ENCODE data around the gene TRIM66. TPM values are rescaled to one million over a fixed set of nuclear protein-coding genes. Genes with fewer than 3 reads are reported as not detected.

Gene TRIM66
- total and polyA plus RNA-seq, 2 of the 8 experiments (the other 6 are each of a cell fraction or from before 2014, with no cell fraction given): 3.1 to 3.5 TPM

- Histone ChIP-seq H4K20me1 (replicated peaks in 1 of 2; ENCODE audit: control insufficient read depth in 1 of 2, insufficient read depth in 2 of 2, low read length in 2 of 2) (no peaks in the 10 kb centered on the region), H2BK12ac (ENCODE audit: low read depth, low read length) (no peak overlapping the region), H3K9me3 (ENCODE audit: insufficient read depth in 2 of 2, low read depth in 1 of 2, low read length in 1 of 2) (no peaks in the 10 kb centered on the region), H2AK5ac (ENCODE audit: low read depth, low read length) (no peak overlapping the region), H3K18ac (ENCODE audit: extremely low read depth, low read length) (no peak overlapping the region), H3K4ac (replicated peaks; ENCODE audit: insufficient read length, low read depth, low read length) (no peak overlapping the region), H3K56ac (replicated peaks; ENCODE audit: insufficient read length, low read depth, low read length) (no peak overlapping the region), H3K14ac (ENCODE audit: insufficient read length) (no peak overlapping the region), H2BK120ac (replicated peaks; ENCODE audit: low read depth, low read length) (no peak overlapping the region), H3K79me2 (ENCODE audit: control insufficient read depth in 1 of 2, insufficient read depth in 2 of 2, low read length in 2 of 2) (peaks cover 0 to 10% of the 10 kb centered on the region in 2 experiments; a peak in 2 of 4 replicates), H3K27ac (ENCODE audit: low read depth, low read length) (no peak overlapping the region), H3K23ac (ENCODE audit: insufficient read length) (no peak overlapping the region), H3K4me1 (replicated peaks in 1 of 4; ENCODE audit: control insufficient read depth in 3 of 4, insufficient read depth in 4 of 4, low read length in 3 of 4) (peaks cover 0 to 10% (median 4%) of the 10 kb centered on the region in 4 experiments; a peak in 2 of 7 replicates), H4K8ac (ENCODE audit: extremely low read depth, insufficient read depth, low read length) (no peak overlapping the region), H3K27me3 (replicated peaks in 1 of 4; ENCODE audit: control insufficient read depth in 3 of 4, extremely low read depth in 1 of 4, insufficient read depth in 3 of 4, low read length in 3 of 4) (no peaks in the 10 kb centered on the region), H3K23me2 (ENCODE audit: low read depth, low read length) (peaks cover 5% of the 10 kb centered on the region), H2BK20ac (ENCODE audit: low read length) (no peak overlapping the region), H2AFZ (ENCODE audit: low read length) (no peak overlapping the region), H3K9ac (replicated peaks in 1 of 4; ENCODE audit: extremely low read depth in 1 of 4, low read depth in 3 of 4, low read length in 3 of 4) (no peak overlapping the region), H3K36me3 (ENCODE audit: control insufficient read depth in 2 of 4, insufficient read depth in 4 of 4, low read length in 3 of 4) (peaks cover 11 to 44% (median 30%) of the 10 kb centered on the region in 4 experiments), H3K4me3 (ENCODE audit: extremely low read depth in 1 of 4, insufficient read depth in 2 of 4, low read depth in 3 of 4, low read length in 4 of 4) (no peak overlapping the region; a peak in 1 of 8 replicates), H3K79me1 (ENCODE audit: low read depth, low read length) (no peaks in the 10 kb centered on the region), H3K4me2 (ENCODE audit: insufficient read depth in 1 of 2, low read depth in 2 of 2, low read length in 2 of 2) (peak overlapping the region in 1 of 2 experiments; percentile 76; a peak in 1 of 4 replicates), H4K91ac (replicated peaks; ENCODE audit: insufficient read length, low read length) (no peak overlapping the region), H4K5ac (ENCODE audit: insufficient read length, low read depth, low read length) (no peak overlapping the region), H2BK15ac (ENCODE audit: low read length) (no peak overlapping the region), H2BK5ac (ENCODE audit: low read depth, low read length) (no peak overlapping the region)
- WGBS, 2 experiments (ENCODE audit: extremely low coverage in 1 of 2, insufficient coverage in 1 of 2, insufficient read length in 1 of 2, insufficient replicate concordance in 2 of 2, low coverage in 1 of 2, low lambda C conversion rate in 2 of 2, missing lambda C conversion rate in 1 of 2): 87% methylated on average over 4 of the region's 4 CpGs; no CpG with 5 or more reads in 1 of the 2 experiments
- DNase-seq (ENCODE audit: low read depth in 1 of 2, low spot score in 2 of 2): no peak
- ChIA-PET CTCF (ENCODE audit: partially characterized antibody) (interaction anchor here (1.0 to 1.6 kb wide), 2 partner anchors 9 to 10 kb away, joined by 3 to 5 read pairs; no protein-coding TSS in a partner anchor), POLR2A (ENCODE audit: partially characterized antibody) (interaction anchor here (0.6 to 10.7 kb wide), 18 partner anchors 8 to 591 kb away, joined by 3 to 248 read pairs (median 4); partner anchors contain the start of genes RPL27A and TRIM66)
- TF ChIP-seq ASH2L (IDR thresholded peaks at IDR 0.05; ENCODE audit: low read length) (no peak), POLR2AphosphoS5 (IDR thresholded peaks at IDR 0.05; ENCODE audit: low read depth, low read length) (peak; percentile 73; the same call in 1 of the 2 replicates)
- TF ChIP-seq, protein P1, sequence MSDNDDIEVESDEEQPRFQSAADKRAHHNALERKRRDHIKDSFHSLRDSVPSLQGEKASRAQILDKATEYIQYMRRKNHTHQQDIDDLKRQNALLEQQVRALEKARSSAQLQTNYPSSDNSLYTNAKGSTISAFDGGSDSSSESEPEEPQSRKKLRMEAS (IDR thresholded peaks at IDR 0.05): no peak
- no peak for FAIRE-seq
These were observed 8.2 kb upstream of the TRIM66 start for GRCh38 chr11:8690374-8691342.
